GM19463 (cell line): Measurements from ENCODE around the gene ADGRA1.
"Not testable (repeated sequence)": the region's sequence is repeated elsewhere in the genome, so short reads cannot be mapped to it uniquely, and the experiment has no call there.

ENCODE experiments used
- ATAC-seq: cut with Tn5 transposase; IDR thresholded peaks from one replicate; pipeline ENCODE4 v1.9.1; 2021; ENCODE audit warnings: mild to moderate bottlenecking, moderate library complexity; ENCODE audit not compliant: unreplicated experiment

The ADGRA1 gene

DNA sequence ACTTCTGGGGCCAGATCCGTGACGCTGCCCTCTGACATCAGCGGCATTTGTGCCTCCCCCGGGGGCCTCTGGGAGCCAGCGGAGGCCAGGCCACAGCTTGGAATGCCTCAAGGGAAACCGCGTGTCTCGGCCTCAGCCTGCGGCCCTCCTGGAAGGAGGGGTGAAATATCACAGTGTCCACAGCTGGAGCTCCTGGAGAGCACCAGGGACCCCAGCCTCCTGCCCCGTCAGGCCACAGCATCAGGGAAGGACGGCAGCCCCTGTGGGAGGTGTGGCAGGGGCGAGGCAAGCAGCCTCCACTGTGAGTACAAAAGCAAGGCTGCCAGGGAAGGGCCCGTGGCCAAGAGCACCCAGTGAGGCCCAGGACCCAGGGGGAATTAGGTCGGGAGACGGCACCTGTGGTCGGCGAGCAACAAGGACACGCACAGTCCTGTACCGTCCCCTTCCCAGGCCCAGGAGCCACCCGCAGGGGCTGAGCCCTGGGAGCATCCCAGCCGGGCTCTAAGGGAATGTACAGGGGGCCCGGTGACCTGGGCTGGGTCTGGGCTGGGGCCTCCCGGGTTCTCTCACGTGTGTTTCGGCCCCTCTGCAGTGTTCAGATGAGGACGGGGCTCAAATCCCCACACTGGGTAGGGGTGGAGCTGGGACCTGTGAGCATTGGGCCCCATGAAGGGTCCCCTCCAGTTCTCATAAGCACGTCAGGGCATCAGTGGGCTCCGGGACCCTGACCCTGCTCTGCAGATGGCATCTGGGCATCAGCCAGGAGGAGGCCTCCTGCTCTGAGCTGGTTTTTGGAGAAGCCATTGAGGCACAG, 53.6 kb downstream of the ADGRA1 start:
- no peak for ATAC-seq

DNA sequence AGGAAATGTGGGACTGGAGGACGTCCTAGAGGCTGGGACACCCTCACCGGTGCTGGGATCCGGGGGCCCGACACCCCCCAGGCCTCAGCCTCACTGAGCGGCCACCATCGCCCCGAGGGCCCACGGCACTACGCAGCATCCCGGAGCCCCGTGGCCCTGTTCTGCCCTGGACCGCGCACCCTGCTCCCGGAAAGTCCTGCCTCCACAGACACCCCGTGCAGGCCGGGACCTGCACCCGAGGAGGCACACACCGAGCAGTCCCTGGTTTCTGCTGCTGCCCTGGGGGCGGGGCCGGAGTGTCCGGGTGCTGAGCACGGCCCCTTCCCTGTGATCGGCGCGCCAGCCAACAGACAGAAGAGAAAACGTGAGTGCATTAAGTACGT, 54.2 kb downstream of the ADGRA1 start:
- no peak for ATAC-seq

DNA sequence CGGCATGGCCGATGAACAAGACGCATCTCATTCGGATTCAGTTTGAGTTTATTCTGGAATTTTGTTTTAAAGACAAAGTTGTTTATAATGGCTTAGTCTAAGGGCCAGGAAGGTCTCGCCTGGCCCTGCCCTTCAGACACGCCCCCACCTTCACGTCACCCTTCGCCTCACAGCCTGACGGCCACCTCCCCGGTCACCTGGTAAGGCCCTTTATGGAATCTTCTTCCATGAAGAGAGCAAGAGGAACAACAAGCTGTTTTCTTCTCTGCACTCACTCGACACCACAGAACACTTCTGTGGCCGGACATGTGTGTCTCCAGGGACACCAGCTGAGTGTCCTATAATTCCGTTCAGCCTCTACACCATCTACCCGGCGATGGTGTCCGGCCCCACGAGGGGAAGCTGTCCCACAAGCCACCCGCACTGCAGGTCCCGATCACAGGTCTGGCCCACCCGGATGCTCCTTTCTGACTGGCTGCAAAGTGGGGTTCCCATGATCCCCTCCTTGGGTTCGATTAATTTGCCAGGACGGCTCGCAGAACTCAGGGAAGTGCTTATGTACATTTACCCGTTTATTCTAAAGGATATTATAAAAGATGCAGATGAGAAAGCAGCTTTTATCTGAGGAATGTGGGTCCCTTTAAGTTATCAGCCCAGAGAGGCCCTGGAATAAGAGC, 54.9 kb downstream of the ADGRA1 start:
- ATAC-seq, result no peak

DNA sequence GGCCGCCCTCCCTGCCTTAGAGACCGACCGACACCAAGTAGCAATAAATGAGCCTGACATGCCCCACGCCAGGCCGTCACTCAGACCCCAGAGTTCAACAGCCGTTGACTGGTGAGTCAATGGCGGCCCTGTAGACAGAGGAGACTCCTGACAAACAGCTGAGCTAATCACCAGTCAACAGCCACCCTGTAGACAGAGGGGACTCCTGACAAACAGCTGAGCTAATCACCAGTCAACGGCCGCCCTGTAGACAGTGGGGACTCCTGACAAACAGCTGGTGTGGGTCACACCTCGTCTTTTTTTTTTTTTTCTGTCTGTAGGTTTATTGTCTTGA, 55.4 kb downstream of the ADGRA1 start:
- ATAC-seq, result no peak

DNA sequence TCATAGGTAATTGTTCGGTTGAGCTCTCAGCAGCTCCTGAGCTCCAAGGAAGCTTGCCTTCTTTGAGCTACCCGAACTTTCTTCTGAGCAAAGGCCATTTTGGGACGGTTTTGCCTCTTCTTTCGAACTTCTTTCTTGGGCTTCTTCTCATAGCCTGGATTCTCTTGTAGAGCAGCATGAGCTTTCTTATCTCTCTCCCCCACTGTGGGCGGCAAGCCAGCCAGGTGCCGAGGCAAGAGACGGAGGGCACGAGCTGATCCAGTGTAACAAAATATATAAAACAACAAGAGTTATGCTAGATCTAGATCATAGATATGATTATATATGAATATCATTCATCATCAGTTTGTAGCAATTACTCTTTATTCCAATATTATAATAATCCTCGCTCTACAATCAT, 55.8 kb downstream of the ADGRA1 start:
- no peak for ATAC-seq

DNA sequence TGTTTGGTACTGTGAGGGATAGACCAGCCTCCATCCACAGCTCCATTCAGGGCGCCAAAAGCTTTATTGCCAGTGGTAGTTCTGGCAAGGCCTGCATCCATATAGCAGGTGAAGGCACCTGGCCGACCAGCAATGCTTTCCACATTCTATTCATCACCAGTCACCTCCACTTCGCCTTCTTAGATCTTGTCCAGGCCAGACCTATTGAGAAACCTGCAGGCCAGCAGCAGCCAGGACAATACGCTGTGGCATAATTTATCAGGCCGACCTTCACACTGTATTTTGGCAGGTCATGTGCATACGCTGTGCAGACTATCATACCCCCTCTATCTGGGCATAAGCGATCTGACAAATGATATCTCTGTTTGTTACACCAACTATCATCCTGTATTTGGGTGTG, 57.0 kb downstream of the ADGRA1 start:
- no peak for ATAC-seq

DNA sequence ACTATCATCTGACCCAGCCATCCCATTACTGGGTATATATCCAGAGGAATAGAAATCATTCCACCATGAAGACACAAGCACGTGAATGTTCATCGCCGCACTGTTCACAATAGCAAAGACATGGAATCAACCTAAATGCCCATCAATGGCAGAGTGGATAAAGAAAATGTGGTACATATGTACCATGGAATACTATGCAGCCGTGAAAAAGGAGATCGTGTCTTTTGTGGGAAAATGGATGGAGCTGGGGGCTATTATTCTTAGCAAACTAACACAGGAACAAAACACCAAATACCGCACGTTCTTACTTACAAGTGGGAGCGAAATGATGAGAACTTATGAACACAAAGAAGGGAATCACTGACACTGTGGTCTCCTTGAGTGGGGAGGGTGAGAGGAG, 62.5 kb downstream of the ADGRA1 start:
- no peak for ATAC-seq

DNA sequence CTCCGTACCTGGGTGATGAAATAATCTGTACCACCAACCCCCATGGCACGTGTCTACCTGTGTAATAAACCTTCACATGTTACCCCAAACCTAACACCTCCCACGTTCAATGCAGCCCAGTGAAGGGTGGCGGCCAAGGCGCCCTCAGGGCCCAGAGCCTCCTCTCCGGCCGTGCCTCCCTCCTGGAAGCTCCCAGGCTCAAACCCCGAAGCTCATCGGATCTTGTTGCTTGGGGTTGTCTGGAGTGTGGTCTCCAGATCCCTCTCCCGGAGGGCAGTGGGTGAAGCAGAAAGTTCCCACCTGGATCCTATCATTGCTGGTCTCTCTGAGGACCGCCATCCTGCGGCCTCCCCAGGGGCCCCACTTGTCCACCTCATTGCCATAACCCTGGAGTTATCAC, 62.9 kb downstream of the ADGRA1 start:
- no peak for ATAC-seq

DNA sequence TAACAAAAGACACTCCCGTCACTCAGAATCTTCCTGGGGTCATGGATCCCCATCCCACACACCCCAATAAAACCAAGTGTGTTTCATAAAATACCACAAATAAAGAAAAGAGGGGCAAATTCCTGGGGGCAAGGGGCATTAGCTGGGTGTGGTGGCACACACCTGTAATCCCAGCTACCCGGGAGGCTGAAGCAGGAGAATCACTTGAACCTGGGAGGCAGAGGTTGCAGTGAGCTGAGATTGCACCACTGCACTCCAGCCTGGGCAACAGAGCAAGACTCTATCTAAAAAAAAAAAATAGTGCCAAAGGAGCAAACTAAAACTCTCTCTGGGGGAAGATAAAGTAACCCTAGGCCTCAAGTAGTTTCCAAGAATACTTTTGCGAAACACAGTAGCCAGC, 63.3 kb downstream of the ADGRA1 start:
- not testable (repeated sequence) for ATAC-seq

DNA sequence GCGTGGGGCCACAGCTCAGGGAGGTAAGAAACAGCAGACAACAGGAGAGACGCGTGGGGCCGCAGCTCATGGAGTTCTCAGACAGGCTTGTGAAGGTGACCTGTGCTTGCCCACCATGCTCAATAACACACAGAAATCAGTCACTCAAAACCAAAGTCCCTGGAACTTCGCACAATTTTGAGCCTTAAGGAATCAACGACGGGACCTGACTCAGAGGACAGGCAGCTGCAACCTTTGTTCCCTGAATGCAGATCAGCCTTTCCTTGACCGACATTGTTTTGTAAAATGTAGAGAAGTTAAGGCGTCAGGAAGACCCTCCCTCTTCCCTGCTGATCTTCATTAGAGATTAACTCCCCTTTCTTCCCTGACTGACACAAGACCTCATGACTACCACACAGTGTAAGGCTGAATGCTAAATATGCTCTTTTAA, 63.8 kb downstream of the ADGRA1 start:
- ATAC-seq, result no peak

DNA sequence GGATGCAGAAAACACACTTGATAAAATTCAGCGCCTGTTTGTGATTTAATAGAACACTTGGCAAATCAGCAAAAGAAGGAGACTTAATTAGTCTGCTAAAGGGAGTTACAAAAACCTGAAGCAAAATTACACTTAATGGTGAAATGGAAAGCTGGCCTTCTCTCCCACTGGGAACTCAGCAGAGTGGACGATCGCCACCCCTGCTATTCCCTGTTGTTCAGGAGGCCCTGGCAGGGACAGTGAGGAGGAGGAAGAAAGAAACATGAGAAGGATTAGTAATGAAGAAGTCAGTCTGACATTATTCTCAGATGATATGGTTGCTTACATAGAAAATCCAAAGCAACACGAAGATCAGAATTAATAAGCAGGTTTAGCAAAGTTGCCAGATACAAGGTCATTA, 66.7 kb downstream of the ADGRA1 start:
- no peak for ATAC-seq

DNA sequence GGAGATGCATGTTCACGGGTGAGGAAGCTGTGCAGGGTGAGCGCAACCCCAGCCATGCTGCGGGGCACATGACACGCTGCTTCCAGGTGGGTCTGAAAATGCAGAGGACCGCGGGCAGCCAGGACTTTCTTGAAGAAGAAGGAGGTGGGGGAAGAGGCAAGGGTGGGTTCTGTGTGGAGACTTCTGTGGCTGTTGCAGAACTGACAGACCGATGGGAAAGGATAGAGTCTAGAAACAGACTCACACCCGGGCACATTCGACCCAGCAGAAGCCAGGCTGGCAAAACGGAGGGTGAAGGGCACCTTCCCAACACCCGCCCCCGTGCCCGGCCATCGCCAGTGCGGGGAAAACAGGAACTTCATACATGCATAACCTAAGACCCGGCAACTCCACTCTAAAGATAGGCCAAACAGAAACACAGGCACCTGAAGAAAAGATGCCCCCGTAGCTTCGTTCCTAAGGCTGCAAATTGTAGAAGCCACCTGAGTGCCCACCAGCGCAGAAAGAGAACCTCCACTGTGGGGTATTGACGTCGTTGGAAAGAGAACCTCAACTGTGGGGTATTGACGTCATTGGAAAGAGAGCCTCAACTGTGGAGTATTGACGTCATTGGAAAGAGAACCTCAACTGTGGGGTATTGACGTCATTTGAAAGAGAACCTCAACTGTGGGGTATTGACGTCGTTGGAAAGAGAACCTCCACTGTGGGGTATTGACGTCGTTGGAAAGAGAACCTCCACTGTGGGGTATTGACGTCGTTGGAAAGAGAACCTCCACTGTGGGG, 67.5 kb downstream of the ADGRA1 start:
- ATAC-seq, result no peak

DNA sequence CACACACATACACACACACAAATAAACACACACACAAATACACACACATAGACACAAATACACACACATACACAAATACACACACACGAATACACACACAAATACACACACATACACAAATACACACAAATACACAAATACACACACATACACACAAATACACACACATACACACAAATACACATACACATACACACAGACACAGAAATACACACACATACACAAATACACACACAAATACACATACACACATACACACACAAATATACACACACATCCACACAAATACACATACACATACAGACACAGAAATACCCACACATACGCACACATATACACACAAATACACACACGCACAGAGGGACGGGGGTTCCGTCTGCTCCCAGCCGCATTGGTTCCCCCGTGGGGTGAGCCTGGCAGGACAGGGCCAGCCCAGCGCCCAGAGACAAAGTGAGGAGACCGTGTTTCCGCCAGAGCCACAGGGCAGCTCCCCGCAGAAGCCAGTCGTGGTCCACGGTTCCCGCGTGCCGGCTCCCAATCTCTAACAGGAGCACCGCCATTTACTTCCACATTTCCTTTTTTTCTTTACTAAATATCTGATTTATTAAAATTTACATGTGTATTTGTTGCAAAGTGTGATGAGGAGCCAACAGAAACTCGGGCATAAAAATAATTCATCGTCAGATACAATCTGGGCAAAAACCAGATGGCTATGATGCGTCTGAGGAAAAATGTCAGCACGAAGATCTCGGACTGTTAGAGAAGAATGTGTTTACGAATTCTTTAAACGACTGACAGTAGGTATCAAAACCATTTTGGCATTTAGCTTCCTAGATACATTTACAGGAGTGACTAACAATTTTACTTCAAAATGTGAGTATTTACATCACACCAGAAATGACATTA, 69.2 kb downstream of the ADGRA1 start:
- no peak for ATAC-seq

DNA sequence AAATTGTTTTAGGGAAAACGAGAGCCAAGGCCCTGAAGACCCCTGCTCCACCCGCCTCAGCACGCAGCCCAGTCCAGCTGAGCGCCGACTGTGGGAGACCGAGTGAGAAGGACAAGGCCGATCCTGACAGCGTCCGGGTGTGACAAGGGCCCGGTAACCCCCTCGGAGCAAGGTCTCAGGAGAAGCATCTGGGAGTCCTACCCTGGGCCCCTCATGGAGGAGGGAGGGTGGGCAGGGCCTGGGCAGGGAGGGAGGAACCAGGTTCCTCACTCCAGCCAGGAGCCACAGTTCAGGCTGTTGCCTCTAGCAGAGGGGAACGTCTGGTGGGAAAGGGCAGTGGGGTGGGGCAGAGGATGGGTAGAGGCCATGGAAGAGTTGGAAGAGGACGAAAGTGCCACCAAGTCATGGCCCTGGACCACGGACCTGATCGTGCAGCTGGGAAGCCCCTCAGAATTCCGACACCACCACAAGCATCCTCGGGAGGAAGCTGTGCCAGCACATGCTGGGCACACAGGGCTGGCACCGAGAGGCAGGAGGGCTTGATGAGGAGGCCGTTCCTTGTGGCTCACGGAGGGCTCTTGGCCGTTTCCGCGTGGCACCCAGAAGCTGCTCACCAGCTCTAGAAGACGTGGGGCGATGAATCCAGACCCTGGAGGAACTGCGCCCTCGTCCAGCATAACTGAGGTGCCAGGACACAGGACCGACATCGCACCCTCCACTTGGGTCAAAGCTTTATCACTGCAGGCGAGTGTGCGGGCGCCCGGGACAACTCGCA, 70.1 kb downstream of the ADGRA1 start:
- no peak for ATAC-seq

DNA sequence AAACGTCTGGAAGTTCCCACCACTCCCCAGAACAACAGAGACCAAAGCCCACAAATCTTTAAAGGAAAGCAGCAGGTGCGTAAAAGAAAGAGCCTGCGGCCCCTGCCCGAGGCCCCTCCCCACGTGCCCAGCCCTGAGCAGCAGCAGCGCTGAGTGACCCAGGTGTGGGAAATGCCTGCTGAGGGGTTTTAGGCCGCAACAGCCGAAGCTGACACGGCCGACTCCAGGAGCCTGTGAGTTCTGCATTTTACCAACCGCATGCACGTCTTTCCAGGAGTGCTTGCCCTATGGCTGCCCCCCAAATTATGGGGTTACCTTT, 70.7 kb downstream of the ADGRA1 start:
- no peak for ATAC-seq

DNA sequence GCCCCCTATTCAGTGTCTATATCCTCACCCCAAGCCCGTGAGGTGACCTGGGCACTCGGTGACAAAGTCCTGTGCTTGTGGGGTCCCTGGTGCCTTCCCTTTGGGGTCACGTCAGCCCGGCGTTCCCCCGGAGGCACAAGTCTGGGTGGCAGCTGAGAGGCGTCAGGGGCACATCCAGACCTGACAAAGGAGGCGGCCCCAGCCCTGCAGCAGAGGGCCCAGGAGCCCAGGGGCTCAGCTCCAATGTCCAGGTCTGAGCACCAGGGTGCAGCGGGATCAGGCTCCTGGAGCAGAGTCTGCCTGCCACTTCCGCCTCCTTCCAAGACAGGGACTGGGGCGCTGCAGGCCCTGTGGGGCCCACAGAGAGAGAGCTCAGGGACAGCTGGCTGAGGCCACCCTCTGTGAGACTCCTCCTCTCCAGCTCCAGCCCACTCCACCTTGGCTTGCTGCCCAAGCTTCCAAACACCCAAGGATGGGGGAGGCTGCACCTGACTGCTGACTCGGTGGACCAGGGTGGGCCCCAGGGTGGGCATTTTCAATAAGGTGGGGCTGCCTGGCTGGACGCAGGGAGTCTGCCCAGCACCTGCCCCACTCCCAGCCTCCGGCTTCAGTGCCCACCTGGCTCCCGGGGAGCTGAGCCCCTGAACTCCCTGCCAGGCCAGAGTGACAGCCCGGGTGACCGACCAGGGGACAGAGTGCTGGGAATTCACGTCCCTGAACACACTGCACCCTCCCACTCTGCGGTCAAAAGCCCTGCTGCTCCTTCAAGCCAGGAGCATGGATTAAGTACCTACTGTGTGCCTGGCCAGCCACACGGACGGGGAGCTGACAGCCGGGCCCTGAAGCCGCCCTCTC, 71.3 kb downstream of the ADGRA1 start:
- ATAC-seq, result no peak

DNA sequence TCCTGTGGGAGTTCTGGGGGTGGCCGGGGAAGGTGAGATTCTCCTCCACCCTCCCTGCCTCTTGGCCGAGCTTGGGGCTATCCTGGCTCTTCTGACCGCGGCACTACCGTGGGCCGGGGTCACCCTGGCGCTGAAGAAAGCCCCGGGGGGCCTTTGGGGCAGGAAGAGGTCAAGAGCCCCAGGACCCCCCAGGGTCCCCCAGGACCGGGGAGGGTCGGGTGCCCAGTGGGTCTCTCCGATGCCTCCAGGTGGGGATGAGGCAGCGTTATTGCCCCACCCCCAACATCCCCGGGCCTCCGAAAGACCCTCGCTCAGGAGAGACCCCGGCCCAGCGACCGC, 71.9 kb downstream of the ADGRA1 start:
- ATAC-seq, result no peak

DNA sequence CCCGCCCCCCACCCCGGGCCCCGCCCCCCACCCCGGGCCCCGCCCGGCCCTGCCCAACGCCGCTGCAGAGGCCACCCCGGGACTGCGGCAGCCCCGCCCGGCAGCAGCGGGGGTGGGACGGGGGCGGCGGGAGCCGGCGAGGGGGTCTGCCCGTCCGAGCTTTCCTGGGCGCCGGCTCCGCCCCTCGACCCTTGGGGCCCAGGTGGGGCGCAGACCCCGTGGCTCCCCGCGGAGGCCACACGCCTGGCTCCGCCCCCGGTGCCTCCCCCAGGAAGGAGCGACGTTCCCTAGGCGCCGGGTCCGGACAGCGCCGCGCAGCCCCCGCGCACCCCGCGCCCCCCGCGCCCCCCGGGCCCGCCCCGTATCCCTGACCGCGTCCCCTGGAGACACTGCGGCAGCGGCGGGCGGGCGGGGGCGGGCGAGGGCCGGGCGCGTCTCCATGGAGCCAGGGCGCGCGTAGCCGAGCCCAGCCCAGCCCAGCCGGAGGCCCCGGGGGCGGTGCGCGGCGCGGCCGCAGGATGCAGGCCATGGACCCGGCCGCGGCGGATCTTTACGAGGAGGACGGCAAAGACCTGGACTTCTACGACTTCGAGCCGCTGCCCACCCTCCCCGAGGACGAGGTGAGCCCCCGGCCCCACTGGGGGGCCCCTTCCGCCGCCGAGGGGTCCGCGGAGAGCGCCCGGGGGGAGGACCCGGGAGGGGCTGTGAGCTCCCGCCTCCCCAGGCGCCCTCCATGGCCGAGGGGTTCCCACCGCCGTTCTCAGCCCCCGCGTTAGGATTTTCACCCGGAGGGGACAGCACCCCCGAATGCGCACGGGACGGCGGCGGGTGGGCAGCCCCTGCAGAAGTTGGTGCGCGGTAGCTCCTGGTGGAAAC, 72.5 kb downstream of the ADGRA1 start, which contains the start of gene KNDC1:
Gene KNDC1, plus strand, starts transcription at position 270 of the 876 bp plus-strand sequence. Its CDS starts 249 bp downstream, at position 519.
- ATAC-seq, result no peak
